CMK (cell line): Measurements from ENCODE around the gene CYP19A1.

ENCODE experiments used
- DNase-seq: peaks from one replicate; pipeline ENCODE4 v3.0.0-alpha.2; 2010; ENCODE audit warnings: low read depth

The CYP19A1 gene

DNA sequence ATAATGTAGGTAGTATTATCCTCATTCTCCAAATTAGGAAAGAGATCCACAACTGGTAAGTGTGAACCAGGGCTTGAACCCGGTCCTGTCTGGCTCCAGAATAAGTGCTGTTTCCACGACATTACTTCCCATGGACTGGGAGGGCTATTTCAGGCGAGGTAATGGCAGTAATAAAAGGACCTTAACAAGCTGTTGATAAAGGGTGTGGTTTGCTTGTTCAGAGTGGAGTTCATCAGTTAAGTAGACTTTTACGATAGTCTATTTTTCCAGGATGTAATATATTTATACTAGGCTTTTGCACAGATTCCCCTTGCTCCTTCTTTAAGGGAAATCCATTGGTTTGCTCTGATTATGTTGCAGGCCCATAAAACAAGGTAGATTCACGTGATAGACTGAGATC, 155.3 kb downstream of the CYP19A1 start:
- no peak for DNase-seq

- no peak for DNase-seq
Measured at GRCh38 chr15:51181905-51182304, 156.5 kb downstream of the CYP19A1 start.

DNA sequence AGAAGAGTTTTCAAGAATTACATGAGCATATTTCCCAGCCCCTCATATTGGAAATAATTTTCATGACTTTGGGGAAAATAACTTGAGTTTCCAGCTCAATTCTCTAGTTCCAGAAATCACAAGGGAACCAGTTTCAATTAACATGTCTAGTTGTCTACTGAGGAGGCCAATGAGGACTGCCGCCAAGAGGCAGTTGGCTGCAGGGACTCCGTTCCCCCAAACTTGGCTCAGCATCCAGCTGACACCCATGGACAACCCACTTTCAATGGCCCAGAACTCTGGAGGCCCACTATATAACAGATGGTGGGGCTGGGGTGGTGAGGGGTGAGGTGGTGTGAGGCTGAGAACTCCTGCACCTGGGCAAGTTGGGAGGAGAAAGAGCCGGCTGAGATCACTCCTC, 157.2 kb downstream of the CYP19A1 start:
- DNase-seq: no peak

DNA sequence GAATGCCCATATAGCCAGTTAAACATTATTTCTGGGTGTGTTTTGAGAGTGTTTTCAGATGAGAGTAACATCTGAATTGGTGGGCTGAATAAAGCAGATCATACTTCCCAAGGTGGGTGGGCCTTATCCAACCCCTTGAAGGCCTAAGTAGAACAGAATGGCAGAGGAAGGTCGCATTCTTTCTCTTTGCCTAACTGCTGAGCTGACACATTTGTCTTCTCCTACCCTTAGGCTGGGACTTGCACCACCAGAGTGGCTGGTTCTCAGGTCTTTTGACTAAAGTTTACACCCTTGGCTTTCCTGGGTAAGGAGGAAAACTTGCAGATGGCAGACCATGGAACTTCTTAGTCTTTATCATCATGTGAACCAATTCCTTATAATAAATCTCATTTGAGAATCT, 157.9 kb downstream of the CYP19A1 start:
- DNase-seq: no peak

- no peak for DNase-seq
Measured at GRCh38 chr15:51180011-51180410, 158.4 kb downstream of the CYP19A1 start.

- DNase-seq: no peak
Measured at GRCh38 chr15:51172193-51172592, 166.2 kb downstream of the CYP19A1 start.

- DNase-seq: no peak
Measured at GRCh38 chr15:51171634-51171932, 166.8 kb downstream of the CYP19A1 start.

DNA sequence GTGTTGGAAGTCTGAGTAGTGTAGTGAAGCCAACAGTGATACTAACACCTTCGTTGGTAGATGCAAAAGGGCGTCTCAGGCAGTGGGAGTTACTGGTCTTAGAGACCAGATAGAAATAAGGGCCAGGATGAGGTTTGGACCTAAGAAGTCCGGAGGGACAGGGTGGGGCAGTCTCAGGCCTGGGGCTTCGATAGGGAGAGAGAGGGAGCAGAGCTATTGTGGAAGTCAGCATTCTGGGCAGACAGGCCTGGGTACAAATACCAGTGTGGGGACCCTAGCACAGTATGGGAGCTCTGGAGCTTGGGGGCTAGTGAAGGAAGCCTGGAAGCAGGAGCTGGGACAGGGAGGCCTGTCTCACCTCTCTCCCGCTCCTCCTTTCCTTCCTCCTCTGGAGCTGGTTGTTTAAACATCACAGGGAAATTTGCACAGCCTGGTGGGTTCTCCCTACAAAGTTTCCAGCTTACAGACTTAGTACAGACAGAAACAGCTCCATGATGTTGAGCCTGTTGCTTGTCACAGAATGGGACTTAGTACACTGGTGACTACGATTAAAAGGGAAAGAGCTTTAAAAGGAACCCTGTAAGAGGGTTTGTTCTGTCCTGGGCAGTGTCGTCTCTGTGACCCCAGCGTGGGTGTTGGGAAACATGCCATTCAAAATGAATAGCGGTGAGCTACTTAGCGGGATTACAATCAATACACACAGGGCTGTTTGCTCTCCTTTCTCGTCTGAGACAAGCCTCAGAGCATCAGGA, 167.3 kb downstream of the CYP19A1 start:
- no peak for DNase-seq

DNA sequence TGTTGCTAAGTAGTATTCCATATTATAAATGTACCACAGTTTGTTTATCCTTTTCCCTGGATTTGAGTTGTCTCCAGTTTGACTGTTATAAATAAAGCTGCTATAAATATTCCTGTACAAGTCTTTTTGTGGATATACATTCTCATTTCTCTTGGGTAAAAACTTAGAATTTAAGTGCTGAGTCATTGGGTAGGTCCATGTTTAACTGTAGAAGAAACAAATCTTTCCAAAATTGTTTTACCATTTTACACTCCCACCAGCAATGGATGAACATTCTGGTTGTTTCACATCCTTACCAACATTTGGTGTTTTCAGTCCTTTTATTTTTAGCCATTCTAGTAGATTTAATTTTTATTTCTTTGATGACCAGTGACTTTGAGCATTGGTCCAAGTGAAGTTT, 169.7 kb downstream of the CYP19A1 start:
- no peak for DNase-seq

DNA sequence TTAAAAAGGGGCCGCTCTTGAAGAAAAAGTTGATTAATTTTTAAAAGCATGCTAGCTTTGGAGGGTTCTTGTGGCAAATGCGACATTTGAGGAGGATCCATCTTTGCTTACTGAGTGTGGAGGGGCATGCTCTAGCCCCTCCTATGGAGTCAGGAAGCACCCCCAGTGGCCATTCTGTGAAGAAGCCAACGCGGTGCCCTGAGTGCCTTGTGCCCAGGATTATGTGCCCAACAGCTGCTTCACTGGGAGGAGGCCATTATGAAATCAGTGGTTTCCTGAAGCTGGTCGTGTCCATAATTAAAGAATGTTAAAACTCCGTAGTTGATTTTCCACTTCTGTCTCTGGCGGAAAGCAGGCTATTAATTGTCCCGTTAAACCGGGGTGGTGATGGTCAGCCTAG, 174.6 kb downstream of the CYP19A1 start:
- no peak for DNase-seq

DNA sequence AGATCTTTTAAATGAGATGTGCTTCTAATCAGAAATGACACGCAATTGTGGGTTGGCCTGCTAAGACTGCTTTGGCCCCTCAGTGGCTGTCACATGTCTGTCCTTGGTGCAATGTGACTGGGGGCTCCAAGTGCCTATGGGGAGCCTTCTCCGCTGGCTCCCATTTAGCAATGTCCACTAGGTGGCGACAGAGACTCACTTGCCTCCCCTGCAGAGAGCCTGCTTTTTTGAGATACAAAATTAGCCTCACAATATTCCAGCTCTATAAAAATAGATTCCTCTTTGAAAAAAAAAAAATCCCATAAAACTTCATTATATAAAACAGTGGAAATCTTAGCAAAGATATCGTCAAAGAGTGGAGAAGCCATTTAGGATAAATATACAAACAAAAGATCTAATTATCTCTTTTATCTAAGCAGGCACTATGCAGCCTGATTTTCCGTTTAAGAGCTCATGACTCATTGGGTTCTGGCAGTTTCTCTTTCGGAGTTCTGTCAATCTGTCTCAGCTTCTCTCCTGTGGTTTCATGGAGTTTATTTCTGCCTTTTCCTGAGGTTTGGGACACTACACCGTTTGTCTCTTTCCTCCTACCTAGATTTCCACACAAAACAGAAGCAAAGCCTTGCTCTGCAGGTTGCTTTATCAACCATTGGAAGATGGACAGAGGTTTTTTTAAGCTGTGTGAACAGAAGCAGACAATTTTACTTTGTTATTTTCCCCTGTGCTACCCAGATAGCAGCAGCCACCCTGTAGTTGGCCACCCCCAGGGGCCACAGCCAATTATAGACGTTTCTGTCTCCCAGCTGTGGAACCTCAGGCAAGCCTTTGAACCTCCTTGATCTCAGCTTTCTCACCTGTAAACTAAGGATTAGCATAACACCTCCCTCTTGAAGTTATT, 175.3 kb downstream of the CYP19A1 start:
- DNase-seq: peak; percentile 41

GRCh38 chr15:51161491-51162220, 176.7 kb downstream of the CYP19A1 start:
- no peak for DNase-seq

DNA sequence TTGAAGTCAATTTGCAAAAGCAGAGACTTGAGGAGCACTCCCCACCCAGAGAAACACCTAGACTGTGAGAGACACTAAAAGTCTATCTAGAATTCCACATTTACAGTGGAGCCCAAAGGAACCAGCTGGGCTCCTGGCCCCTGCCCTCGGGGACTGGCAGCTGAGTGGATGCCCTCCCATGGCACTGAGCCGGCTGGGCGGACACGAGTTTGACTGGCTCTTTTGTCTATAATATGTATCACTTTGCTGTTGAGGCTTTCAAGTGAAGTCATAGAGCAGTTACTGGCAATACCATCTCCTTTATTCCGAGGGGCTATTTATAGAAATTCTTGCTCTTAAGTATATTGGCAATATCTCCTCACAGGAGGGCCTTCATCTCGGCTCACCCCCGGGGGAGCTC, 177.9 kb downstream of the CYP19A1 start:
- DNase-seq: no peak
